ENCODE results near the gene MLH1.
A peak's percentile ranks its signal among the peaks of the same experiment; 100 is the strongest.
"Not testable (repeated sequence)": the region's sequence is repeated elsewhere in the genome, so short reads cannot be mapped to it uniquely, and the experiment has no call there.

MLH1 gene

DNA sequence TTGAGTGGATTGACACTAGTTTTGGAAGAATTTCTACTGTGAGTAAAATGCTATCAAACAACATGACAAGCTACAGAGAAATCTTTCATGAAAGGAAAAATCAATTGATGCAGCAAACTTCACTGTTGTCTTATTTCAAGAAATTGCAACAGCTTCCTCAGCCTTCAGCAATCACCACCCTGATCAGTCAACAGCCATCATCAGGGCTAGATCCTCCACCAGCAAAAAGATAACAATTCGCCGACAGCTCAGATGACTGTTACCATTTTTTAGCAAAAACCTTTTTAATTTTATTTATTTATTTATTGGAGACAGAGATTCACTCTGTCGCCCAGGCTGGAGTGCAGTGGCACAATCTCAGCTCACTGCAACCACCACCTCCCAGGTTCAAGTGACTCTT lies 44.0 kb downstream of the MLH1 start:
- Histone ChIP-seq H3K9me3 (ENCODE audit: control insufficient read depth, low read length) (no peaks in the 10 kb centered on the region), H3K4me1 (peaks cover 6% of the 10 kb centered on the region), H3K4me2 (ENCODE audit: low read length) (no peak overlapping the region), H3K79me2 (no peaks in the 10 kb centered on the region), H2AFZ (no peak overlapping the region), H3K4me3 (ENCODE audit: low read depth, low read length) (no peak overlapping the region), H3K9ac (no peak overlapping the region), H3K36me3 (ENCODE audit: control insufficient read depth, insufficient read depth, low read length) (no peaks in the 10 kb centered on the region), H3K27ac (no peak overlapping the region), H3K27me3 (ENCODE audit: control insufficient read depth, insufficient read depth, low read length) (no peaks in the 10 kb centered on the region)
- TF ChIP-seq, protein P1, sequence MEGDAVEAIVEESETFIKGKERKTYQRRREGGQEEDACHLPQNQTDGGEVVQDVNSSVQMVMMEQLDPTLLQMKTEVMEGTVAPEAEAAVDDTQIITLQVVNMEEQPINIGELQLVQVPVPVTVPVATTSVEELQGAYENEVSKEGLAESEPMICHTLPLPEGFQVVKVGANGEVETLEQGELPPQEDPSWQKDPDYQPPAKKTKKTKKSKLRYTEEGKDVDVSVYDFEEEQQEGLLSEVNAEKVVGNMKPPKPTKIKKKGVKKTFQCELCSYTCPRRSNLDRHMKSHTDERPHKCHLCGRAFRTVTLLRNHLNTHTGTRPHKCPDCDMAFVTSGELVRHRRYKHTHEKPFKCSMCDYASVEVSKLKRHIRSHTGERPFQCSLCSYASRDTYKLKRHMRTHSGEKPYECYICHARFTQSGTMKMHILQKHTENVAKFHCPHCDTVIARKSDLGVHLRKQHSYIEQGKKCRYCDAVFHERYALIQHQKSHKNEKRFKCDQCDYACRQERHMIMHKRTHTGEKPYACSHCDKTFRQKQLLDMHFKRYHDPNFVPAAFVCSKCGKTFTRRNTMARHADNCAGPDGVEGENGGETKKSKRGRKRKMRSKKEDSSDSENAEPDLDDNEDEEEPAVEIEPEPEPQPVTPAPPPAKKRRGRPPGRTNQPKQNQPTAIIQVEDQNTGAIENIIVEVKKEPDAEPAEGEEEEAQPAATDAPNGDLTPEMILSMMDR (IDR thresholded peaks at IDR 0.05) = no peak

DNA sequence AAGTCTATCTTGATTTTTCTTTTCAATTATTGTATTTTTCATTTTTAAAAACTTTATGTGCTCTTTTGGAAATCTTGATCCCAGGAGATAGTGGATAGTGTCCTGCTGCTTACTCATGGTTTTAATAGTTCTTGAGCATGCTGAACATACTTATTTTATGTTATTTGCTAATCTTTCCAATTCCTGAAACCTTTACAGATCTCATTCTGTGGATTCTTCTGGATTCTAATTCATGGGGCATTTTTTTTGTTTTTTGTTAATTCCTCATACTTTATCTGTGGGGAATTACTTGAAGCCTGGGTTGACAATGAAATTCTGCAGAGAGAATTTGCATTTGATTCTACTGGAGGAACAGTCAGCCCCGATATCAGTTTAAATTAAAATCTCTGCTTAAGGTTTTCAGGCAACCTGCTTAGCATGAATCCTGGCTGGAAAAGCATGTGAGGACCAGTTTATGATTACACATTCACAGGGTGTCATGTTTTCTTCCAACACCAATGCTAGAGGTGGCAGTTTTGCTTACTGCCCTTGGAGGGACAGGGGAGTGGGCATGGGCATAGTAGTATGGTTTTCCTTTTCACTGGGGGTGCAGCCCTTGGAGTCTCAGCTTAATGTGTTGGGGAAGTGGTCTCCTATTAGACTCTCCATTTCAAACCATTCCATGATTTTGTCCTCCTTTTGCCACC lies 46.0 kb downstream of the MLH1 start:
- TF ChIP-seq, protein P1 (IDR thresholded peaks at IDR 0.05) = no peak
- Histone ChIP-seq H3K4me1 (peaks cover 6% of the 10 kb centered on the region), H3K4me2 (ENCODE audit: low read length) (no peak overlapping the region), H3K4me3 (ENCODE audit: low read depth, low read length) (no peak overlapping the region), H3K79me2 (no peaks in the 10 kb centered on the region), H3K9me3 (ENCODE audit: control insufficient read depth, low read length) (no peaks in the 10 kb centered on the region), H2AFZ (no peak overlapping the region), H3K9ac (no peak overlapping the region), H3K27me3 (ENCODE audit: control insufficient read depth, insufficient read depth, low read length) (no peaks in the 10 kb centered on the region), H3K36me3 (ENCODE audit: control insufficient read depth, insufficient read depth, low read length) (no peaks in the 10 kb centered on the region), H3K27ac (no peak overlapping the region)

DNA sequence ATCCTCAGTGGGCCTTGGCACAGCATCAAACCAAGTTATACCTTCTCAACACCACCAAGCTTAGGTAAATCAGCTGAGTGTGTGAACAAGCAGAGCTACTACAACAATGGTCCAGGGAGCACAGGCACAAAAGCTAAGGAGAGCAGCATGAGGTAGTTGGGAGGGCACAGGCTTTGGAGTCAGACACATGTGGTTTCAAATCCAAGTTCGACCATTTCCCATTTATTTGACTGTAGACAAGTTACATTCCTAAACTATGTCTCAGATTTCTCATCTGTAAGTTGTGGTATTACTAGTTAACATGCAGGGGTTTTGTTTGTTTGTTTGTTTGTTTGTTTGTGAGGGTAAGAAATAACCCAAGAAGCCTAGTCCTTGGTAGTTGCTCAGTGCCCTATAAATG lies 46.9 kb downstream of the MLH1 start:
- no peaks in the 10 kb centered on the region for H3K9me3 ChIP-seq (ENCODE audit: control insufficient read depth, low read length)
- peaks cover 6% of the 10 kb centered on the region for H3K4me1 ChIP-seq
- H3K27me3 ChIP-seq (ENCODE audit: control insufficient read depth, insufficient read depth, low read length) = no peaks in the 10 kb centered on the region
- H3K9ac ChIP-seq = no peak overlapping the region
- no peaks in the 10 kb centered on the region for H3K79me2 ChIP-seq
- H3K4me3 ChIP-seq (ENCODE audit: low read depth, low read length) = no peak overlapping the region
- peak overlapping the region; percentile 4 for H3K27ac ChIP-seq
- H3K36me3 ChIP-seq (ENCODE audit: control insufficient read depth, insufficient read depth, low read length) = no peaks in the 10 kb centered on the region
- H2AFZ ChIP-seq = no peak overlapping the region
- H3K4me2 ChIP-seq (ENCODE audit: low read length) = no peak overlapping the region
- TF ChIP-seq, protein P1 (IDR thresholded peaks at IDR 0.05) = no peak

DNA sequence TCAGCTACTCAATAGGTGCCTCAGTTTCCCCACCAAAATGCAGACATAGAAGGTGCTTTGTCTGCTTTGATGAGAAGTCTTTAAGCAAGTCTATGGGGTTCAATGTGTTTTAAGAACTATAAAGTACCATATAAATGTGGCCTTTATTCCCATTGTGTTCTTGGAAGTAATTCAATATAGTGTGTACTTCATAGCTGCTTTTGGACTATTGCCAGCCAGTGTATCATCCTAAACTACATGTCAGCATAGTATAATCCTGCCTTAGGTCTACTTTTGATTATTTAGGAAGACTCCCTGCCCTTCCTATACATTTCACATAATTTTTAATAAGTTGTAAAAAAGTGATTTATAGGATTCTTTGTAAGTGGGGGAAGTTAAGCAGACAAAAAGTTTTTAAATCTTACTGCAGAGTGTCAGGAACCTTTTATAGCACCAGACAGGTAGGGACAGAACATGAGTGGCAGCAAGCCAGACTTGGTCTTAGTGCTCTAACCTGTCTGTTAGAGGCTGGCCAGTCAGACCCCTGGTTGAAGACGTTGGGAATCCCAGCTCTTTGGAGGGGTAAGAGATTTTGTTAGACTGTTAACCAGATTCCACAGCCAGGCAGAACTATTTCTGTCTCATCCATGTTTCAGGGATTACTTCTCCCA lies 48.4 kb downstream of the MLH1 start:
- Histone ChIP-seq H2AFZ (no peak overlapping the region), H3K79me2 (no peaks in the 10 kb centered on the region), H3K4me3 (ENCODE audit: low read depth, low read length) (no peak overlapping the region), H3K9ac (no peak overlapping the region), H3K36me3 (ENCODE audit: control insufficient read depth, insufficient read depth, low read length) (no peaks in the 10 kb centered on the region), H3K4me1 (peaks cover 6% of the 10 kb centered on the region), H3K9me3 (ENCODE audit: control insufficient read depth, low read length) (no peaks in the 10 kb centered on the region), H3K4me2 (ENCODE audit: low read length) (no peak overlapping the region), H3K27me3 (ENCODE audit: control insufficient read depth, insufficient read depth, low read length) (no peaks in the 10 kb centered on the region), H3K27ac (no peak overlapping the region)
- TF ChIP-seq, protein P1 (IDR thresholded peaks at IDR 0.05) = no peak

DNA sequence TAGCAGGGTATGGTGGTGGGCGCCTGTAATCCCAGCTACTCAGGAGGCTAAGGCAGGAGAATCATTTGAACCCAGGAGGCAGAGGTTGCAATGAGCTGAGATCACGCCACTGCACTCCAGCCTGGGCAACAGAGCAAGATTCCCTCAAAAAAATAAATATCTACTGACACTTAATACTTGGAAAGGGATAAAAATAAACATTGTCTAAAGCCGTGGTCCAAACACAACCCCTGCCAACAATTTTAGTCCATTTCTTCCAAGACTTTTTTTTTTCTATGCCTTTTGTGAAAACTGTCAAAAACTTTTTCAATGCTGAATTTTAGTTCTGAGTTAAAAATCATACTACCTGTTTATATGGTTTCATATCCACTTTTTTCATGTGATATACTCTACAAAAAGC lies 49.4 kb downstream of the MLH1 start:
- not testable (repeated sequence) for H3K4me3 ChIP-seq (ENCODE audit: low read depth, low read length); H3K36me3 ChIP-seq (ENCODE audit: control insufficient read depth, insufficient read depth, low read length); H3K27me3 ChIP-seq (ENCODE audit: control insufficient read depth, insufficient read depth, low read length); H3K4me2 ChIP-seq (ENCODE audit: low read length); H3K4me1 ChIP-seq; H3K9ac ChIP-seq; H3K9me3 ChIP-seq (ENCODE audit: control insufficient read depth, low read length); H3K79me2 ChIP-seq; H3K27ac ChIP-seq; H2AFZ ChIP-seq
